KOPT-K1 (cell line): ENCODE results near the gene DCHS2.

ENCODE experiments used
- H3K27ac ChIP-seq: fragments of 200-600 bp; sonication (generic); 2 replicates; pipeline ENCODE4 v1.5.1; 2016; ENCODE audit warnings: antibody characterized with exemption, mild to moderate bottlenecking, low read depth, low read length; ENCODE audit not compliant: poor library complexity, severe bottlenecking
- H3K36me3 ChIP-seq: fragments of 200-600 bp; sonication (generic); 2 replicates; pipeline ENCODE4 v1.5.1; 2017; ENCODE audit warnings: antibody characterized with exemption, mild to moderate bottlenecking, low read length, moderate library complexity; ENCODE audit not compliant: insufficient read depth
- H3K9me3 ChIP-seq: fragments of 200-600 bp; sonication (generic); 2 replicates; pipeline ENCODE4 v1.5.1; 2017; ENCODE audit warnings: antibody characterized with exemption, low read length, mild to moderate bottlenecking; ENCODE audit not compliant: insufficient read depth, poor library complexity, severe bottlenecking

Gene DCHS2

GRCh38 chr4:154471526-154472331 is 19.9 kb downstream of the DCHS2 start:
- Histone ChIP-seq H3K9me3 (no peaks in the 10 kb centered on the region), H3K27ac (no peak overlapping the region), H3K36me3 (no peaks in the 10 kb centered on the region)

- Histone ChIP-seq H3K36me3 (no peaks in the 10 kb centered on the region), H3K9me3 (no peaks in the 10 kb centered on the region), H3K27ac (no peak overlapping the region)
Measured at GRCh38 chr4:154471032-154471431, 20.6 kb downstream of the DCHS2 start.

GRCh38 chr4:154467886-154468285 is 23.7 kb downstream of the DCHS2 start:
- Histone ChIP-seq H3K27ac (no peak overlapping the region), H3K9me3 (no peaks in the 10 kb centered on the region), H3K36me3 (no peaks in the 10 kb centered on the region)

- Histone ChIP-seq H3K9me3 (no peaks in the 10 kb centered on the region), H3K36me3 (no peaks in the 10 kb centered on the region), H3K27ac (no peak overlapping the region)
Measured at GRCh38 chr4:154466336-154466735, 25.3 kb downstream of the DCHS2 start.

GRCh38 chr4:154465085-154465484 is 26.5 kb downstream of the DCHS2 start:
- Histone ChIP-seq H3K36me3 (no peaks in the 10 kb centered on the region), H3K27ac (no peak overlapping the region), H3K9me3 (no peaks in the 10 kb centered on the region)

- Histone ChIP-seq H3K9me3 (no peaks in the 10 kb centered on the region), H3K36me3 (no peaks in the 10 kb centered on the region), H3K27ac (no peak overlapping the region)
Measured at GRCh38 chr4:154464654-154465053, 26.9 kb downstream of the DCHS2 start.

- H3K27ac ChIP-seq: no peak overlapping the region
- H3K9me3 ChIP-seq: no peaks in the 10 kb centered on the region
- H3K36me3 ChIP-seq: no peaks in the 10 kb centered on the region
Measured at GRCh38 chr4:154462081-154462810, 29.4 kb downstream of the DCHS2 start.

- Histone ChIP-seq H3K36me3 (no peaks in the 10 kb centered on the region), H3K9me3 (no peaks in the 10 kb centered on the region), H3K27ac (no peak overlapping the region)
Measured at GRCh38 chr4:154457471-154457870, 34.1 kb downstream of the DCHS2 start.

- H3K9me3 ChIP-seq: no peaks in the 10 kb centered on the region
- H3K27ac ChIP-seq: no peak overlapping the region
- no peaks in the 10 kb centered on the region for H3K36me3 ChIP-seq
Measured at GRCh38 chr4:154456889-154457288, 34.7 kb downstream of the DCHS2 start.

- no peaks in the 10 kb centered on the region for H3K9me3 ChIP-seq
- no peak overlapping the region for H3K27ac ChIP-seq
- H3K36me3 ChIP-seq: no peaks in the 10 kb centered on the region
Measured at GRCh38 chr4:154456240-154456639, 35.4 kb downstream of the DCHS2 start.

- H3K36me3 ChIP-seq: no peaks in the 10 kb centered on the region
Measured at GRCh38 chr4:154455111-154455510, 36.5 kb downstream of the DCHS2 start.

GRCh38 chr4:154454710-154455109 is 36.9 kb downstream of the DCHS2 start:
- H3K27ac ChIP-seq: no peak overlapping the region
- no peaks in the 10 kb centered on the region for H3K9me3 ChIP-seq
- H3K36me3 ChIP-seq: no peaks in the 10 kb centered on the region

More at GRCh38 chr4:154455111-154455510, 36.5 kb downstream of the DCHS2 start:
- no peaks in the 10 kb centered on the region for H3K9me3 ChIP-seq
- H3K27ac ChIP-seq: no peak overlapping the region

- Histone ChIP-seq H3K36me3 (no peaks in the 10 kb centered on the region), H3K27ac (no peak overlapping the region), H3K9me3 (no peaks in the 10 kb centered on the region)
Measured at GRCh38 chr4:154452798-154453346, 38.7 kb downstream of the DCHS2 start.

- H3K27ac ChIP-seq: no peak overlapping the region
- H3K36me3 ChIP-seq: no peaks in the 10 kb centered on the region
- no peaks in the 10 kb centered on the region for H3K9me3 ChIP-seq
Measured at GRCh38 chr4:154450966-154451365, 40.6 kb downstream of the DCHS2 start.

- Histone ChIP-seq H3K27ac (no peak overlapping the region), H3K9me3 (no peaks in the 10 kb centered on the region), H3K36me3 (no peaks in the 10 kb centered on the region)
Measured at GRCh38 chr4:154444958-154445357, 46.6 kb downstream of the DCHS2 start.
